Measurements from ENCODE around the gene RNLS.

RNLS gene

DNA sequence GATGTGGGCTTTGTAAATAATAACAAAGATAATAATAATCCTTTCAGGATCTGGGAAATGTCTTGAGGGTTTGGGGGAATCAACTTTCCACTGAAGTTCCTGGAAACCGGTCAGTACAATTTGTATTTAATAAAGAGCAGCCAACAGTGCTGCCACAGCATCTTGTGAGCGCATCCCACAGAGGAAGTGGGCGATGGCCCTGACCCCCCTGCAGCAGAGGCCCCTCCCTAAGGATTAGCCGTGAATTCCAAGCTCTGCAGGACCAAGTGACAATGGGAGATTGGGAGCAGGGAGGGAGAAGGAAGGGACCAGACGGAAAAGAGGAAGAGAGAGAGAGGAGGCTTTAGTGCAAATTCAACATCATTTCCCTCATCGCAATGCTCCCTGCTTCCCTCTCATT is 349.2 kb downstream of the RNLS start:
- peaks cover 39% of the 10 kb centered on the region for H3K4me1 ChIP-seq
- H3K9ac ChIP-seq: no peak overlapping the region
- no peak for TF ChIP-seq Cebpa-rat (IDR thresholded peaks at IDR 0.05)
- H3K36me3 ChIP-seq: no peaks in the 10 kb centered on the region
- H3K4me2 ChIP-seq: no peak overlapping the region
- no peaks in the 10 kb centered on the region for H3K27me3 ChIP-seq
- peaks cover 8% of the 10 kb centered on the region; the same call in 1 of the 2 replicates for H3K9me3 ChIP-seq
- no peak overlapping the region for H3K4me3 ChIP-seq
- no peak overlapping the region for H3K27ac ChIP-seq
- H4K20me1 ChIP-seq: no peaks in the 10 kb centered on the region

DNA sequence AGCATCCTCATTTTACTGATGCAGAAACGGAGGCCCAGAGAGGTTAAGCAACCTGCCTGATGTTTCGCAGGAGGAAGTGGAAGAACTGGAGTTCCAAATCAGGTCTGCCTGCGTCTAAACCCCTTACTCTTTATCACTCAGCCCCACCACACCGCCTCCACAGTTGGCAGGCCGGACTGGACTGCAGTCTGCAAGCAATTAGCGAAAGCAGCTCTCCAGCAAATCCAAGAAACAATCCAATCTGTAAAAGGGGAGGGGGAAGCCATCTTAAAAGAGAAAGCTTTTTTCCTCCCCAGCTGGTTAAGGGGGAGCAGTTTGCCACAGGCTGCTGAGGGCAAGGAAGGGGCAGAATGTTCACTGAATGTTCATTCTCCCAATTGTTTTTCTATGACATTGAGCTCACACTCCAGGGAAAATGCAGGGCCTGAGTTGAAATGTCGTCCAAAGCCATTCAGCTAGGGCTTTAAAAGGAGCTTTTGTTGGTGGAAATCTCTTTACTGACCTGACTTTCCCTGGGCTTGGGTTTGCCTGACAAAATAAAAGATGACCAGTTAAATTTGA is 350.1 kb downstream of the RNLS start:
- Histone ChIP-seq H4K20me1 (no peaks in the 10 kb centered on the region), H3K4me1 (peaks cover 31% of the 10 kb centered on the region), H3K9me3 (peaks cover 8% of the 10 kb centered on the region; the same call in 1 of the 2 replicates), H3K36me3 (no peaks in the 10 kb centered on the region), H3K9ac (no peak overlapping the region), H3K27ac (no peak overlapping the region), H3K4me3 (no peak overlapping the region), H3K4me2 (no peak overlapping the region), H3K27me3 (no peaks in the 10 kb centered on the region)
- TF ChIP-seq Cebpa-rat (IDR thresholded peaks at IDR 0.05): no peak

DNA sequence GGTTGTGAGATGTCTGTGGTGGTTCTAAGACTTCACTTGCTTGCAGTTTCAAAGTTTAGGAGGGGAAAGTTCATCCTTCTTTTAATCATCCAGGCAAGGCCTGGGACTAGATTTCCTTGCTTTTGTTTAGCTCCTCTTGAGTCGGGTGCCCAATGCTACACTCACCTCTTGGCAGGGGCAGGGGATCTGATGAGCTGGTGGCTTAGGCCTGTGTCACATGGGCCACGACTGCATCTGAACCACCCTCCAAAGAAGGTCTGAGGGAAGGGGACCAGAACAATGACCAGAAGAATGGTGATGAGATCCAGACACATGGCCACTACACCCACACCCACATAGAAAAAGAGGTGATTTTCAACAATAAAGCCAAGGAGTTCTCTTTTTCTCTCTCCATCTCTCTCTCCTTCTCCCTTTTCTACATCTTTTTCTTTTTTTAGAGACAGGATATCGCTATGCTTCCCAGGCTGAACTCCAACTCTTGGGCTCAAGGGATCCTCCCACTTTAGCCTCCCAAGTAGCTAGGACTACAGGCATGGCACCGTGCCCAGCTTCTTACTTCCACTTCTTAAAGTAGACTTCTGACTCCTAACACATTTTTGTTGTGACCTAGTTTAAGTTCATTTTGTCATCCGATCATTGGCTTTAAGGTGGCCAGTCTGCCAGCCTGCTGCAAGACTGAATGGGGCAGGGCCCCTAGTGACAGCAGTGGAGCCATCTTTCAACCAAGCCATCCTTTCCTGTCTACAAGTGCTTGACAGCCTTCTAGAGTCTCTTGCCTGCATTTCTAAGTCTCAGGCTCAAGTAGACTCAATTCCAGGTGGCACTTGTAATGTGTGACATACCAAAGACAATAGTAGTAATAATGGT is 350.9 kb downstream of the RNLS start:
- no peak overlapping the region for H3K9ac ChIP-seq
- no peak for TF ChIP-seq Cebpa-rat (IDR thresholded peaks at IDR 0.05)
- H3K4me3 ChIP-seq: no peak overlapping the region
- H3K4me1 ChIP-seq: peaks cover 24% of the 10 kb centered on the region
- no peaks in the 10 kb centered on the region for H3K36me3 ChIP-seq
- no peak overlapping the region for H3K27ac ChIP-seq
- no peaks in the 10 kb centered on the region for H4K20me1 ChIP-seq
- 0 out of 2 replicates have a peak overlapping the region, but pooled peaks have one; percentile 4 for H3K4me2 ChIP-seq
- H3K27me3 ChIP-seq: no peaks in the 10 kb centered on the region
- H3K9me3 ChIP-seq: peaks cover 8% of the 10 kb centered on the region; the same call in 1 of the 2 replicates

DNA sequence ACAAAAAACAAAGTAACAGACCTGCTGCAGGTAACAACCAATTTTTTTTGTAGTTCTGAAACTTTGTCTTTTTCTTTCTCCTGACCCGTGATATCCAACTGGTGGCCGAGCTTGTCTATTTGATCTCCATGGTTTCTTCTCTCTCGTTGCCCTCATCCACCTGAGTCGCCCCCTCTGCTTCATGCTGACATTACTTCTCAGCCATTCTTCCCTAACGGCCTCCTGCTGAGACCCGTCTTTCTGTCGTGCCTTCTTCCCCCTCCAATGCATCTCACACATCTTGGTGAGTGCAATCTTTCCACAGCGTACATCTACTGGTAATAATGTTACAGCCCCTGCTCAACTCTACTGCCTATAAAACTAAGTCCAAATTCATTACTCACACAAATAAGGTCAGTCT is 352.9 kb downstream of the RNLS start:
- Histone ChIP-seq H4K20me1 (no peaks in the 10 kb centered on the region), H3K4me1 (peaks cover 11% of the 10 kb centered on the region), H3K4me3 (no peak overlapping the region), H3K9me3 (peaks cover 8% of the 10 kb centered on the region; the same call in 1 of the 2 replicates), H3K36me3 (no peaks in the 10 kb centered on the region), H3K4me2 (no peak overlapping the region), H3K27ac (no peak overlapping the region), H3K27me3 (no peaks in the 10 kb centered on the region), H3K9ac (no peak overlapping the region)
- no peak for TF ChIP-seq Cebpa-rat (IDR thresholded peaks at IDR 0.05)

DNA sequence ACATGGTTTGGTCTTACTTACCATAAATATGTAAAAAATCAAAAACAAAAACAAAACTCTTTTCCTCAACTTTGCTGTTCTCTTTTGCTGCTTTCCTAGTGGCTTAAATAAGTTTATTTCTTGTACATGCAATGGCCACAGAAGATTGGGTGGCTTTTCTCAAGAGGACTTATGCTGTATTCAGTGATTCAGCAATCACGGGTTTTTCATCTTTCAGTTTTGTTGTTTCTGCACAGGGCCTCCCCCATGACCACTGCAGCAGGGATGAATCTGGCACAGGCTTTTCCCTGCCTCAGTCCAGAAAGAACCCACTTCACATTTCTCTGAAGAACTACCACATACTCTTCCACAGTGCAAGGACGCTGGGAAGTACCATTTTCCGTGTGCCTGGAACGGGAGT is 355.0 kb downstream of the RNLS start:
- no peaks in the 10 kb centered on the region for H4K20me1 ChIP-seq

DNA sequence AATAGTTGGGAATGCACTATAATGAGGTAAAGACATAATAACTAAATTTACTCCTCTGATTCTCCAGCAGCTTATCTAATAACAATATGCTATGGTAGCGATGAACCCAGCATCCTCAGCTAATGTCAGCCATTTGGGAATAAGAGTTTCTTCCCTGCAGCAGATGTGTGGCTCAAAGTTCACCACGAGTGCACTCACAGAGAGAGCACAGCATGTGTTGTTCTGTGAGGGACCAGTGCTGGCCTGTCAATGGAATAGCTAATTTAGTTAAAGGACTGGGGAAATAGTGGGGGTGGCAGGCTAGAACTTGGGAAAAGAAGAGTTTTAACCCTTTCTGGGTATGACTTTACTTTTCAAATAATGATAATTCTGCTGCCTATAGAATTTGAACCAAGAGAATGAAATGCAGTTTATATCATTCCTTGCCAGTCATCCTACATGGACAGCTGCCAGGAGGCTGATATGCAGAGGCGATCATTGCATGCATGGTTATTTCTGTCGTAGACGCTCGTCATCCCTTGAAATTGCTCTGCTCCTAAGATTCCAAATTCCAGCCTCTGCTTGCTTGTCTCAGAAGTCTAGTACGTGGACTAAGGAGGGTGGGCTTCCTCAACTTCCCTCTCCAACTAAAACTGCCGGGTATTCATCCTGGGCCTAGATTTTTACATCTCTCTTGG is 355.6 kb downstream of the RNLS start:
- Histone ChIP-seq H4K20me1 (no peaks in the 10 kb centered on the region), H3K4me1 (peaks cover 8% of the 10 kb centered on the region), H3K27me3 (no peaks in the 10 kb centered on the region), H3K4me3 (no peak overlapping the region), H3K4me2 (no peak overlapping the region), H3K9ac (no peak overlapping the region), H3K27ac (no peak overlapping the region), H3K36me3 (no peaks in the 10 kb centered on the region), H3K9me3 (peaks cover 8% of the 10 kb centered on the region; the same call in 1 of the 2 replicates)
- TF ChIP-seq Cebpa-rat (IDR thresholded peaks at IDR 0.05): no peak

More for the DNA sequence above, 355.0 kb downstream of the RNLS start:
- H3K36me3 ChIP-seq: no peaks in the 10 kb centered on the region
- peaks cover 8% of the 10 kb centered on the region; the same call in 1 of the 2 replicates for H3K9me3 ChIP-seq
- TF ChIP-seq Cebpa-rat (IDR thresholded peaks at IDR 0.05): no peak
- H3K9ac ChIP-seq: no peak overlapping the region
- H3K4me2 ChIP-seq: no peak overlapping the region
- no peaks in the 10 kb centered on the region for H3K27me3 ChIP-seq
- no peak overlapping the region for H3K4me3 ChIP-seq
- H3K27ac ChIP-seq: no peak overlapping the region
- peaks cover 11% of the 10 kb centered on the region for H3K4me1 ChIP-seq

DNA sequence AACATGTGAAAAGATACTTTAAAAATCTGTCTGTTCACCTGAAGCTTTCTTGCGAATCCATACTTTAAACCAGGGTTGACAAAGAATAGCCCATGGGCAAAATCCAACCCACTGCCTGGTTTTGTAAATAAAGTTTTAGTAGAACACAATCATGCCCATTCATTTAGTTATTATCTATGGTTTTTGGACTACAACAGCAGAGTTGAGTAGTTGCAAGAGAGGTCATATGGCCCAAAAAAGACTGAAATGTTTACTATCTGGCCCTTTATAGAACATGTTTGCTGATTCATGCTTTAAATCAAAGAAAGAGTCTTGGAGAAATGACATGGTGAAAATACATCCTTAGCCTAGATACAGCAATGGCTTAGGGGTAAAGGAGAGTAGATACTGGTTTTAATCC is 356.2 kb downstream of the RNLS start:
- Histone ChIP-seq H3K9ac (no peak overlapping the region), H3K4me1 (peaks cover 3% of the 10 kb centered on the region), H3K4me2 (no peak overlapping the region), H3K9me3 (peaks cover 8% of the 10 kb centered on the region; the same call in 1 of the 2 replicates), H3K27me3 (no peaks in the 10 kb centered on the region), H4K20me1 (no peaks in the 10 kb centered on the region), H3K27ac (no peak overlapping the region), H3K4me3 (no peak overlapping the region), H3K36me3 (no peaks in the 10 kb centered on the region)
- TF ChIP-seq Cebpa-rat (IDR thresholded peaks at IDR 0.05): no peak

DNA sequence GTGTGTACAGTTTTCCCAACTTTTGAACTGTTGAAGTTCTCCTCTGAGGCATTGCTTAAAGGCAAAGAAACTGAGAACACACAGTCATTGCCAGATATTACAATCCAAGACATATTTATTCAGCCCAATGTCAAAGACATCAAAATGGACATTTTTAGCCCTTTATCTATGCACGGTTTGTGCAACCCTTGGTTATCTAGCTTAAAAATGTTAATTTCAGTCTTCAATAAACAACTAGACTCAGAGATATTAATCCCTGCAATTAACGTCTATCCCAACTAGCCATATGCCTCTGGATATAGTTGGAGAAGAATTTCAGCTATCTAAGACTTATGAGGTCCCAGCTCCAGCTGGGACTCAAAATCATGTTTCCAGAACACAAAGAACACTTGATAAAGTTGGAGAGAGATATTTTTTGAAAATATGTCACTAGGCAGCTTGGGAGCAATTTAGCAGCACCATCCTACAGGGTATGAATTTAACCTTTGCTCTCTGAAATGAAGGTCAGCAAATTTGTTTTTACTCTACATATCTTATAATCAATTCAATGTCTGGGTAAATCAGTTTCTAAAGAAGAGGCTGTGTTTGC is 357.0 kb downstream of the RNLS start:
- no peak overlapping the region for H3K4me2 ChIP-seq
- no peak overlapping the region for H3K9ac ChIP-seq
- TF ChIP-seq Cebpa-rat (IDR thresholded peaks at IDR 0.05): no peak
- H3K4me1 ChIP-seq: no peaks in the 10 kb centered on the region
- H3K27ac ChIP-seq: no peak overlapping the region
- no peaks in the 10 kb centered on the region for H3K36me3 ChIP-seq
- H3K4me3 ChIP-seq: no peak overlapping the region
- peaks cover 4% of the 10 kb centered on the region; the same call in 1 of the 2 replicates for H3K9me3 ChIP-seq
- H4K20me1 ChIP-seq: no peaks in the 10 kb centered on the region
- H3K27me3 ChIP-seq: no peaks in the 10 kb centered on the region

All from BLaER1 (cell line).